Stimulated activated CD8-positive, alpha-beta memory T cell treated with anti-CD3 and anti-CD28 coated beads, Interleukin-15, amount 100 ng/mL, for 1 hour (primary cell): ENCODE measurements around the gene PPIL6.

Experiments used
- DNase-seq: peaks from one replicate; pipeline ENCODE4 v3.0.0-alpha.2; 2020; ENCODE audit warnings: low read depth

Gene PPIL6

GRCh38 chr6:109440331-109441068 lies at the start of gene PPIL6, which contains the start of gene SMPD2:
Gene PPIL6 (minus strand): TSS chr6:109440628. CDS start chr6:109440590, 38 bp downstream.
Gene SMPD2 (plus strand): TSS chr6:109440724. CDS start chr6:109441122, 398 bp downstream.
- DNase-seq, result peak; percentile 53

GRCh38 chr6:109488001-109488400 lies 47.6 kb upstream of the PPIL6 start:
- DNase-seq, result no peak

- DNase-seq, result no peak
These were observed 45.6 kb upstream of the PPIL6 start for GRCh38 chr6:109486068-109486467.

DNA sequence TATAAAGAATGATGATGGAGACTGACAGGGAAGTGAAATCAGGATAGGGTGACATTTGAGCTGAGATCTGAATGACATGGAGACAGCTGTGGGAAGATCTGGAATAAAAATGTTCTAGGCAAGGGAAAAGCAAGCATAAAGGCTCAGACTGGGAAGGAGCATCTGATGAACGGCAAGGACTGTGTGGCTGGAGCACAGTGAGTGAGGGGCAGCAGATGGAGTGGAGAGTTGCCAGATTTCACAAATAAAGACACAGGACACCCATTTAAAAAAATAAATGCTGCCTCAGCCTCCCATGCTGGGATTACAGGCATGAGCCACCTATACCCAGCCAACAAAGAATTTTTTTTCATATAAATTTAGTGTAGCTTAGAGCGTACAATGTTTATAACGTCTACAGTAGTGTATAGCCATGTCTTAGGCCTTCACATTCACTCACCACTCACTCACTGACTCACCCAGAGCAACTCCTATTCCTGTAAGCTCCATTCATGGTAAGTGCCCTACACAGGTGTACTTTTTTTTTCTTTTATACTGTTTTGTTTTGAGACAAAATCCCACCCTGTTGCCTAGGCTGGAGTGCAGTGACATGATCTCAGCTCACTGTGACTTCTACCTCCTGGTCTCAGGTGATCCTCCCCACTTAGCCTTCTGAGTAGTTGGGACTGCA lies 45.0 kb upstream of the PPIL6 start:
- no peak for DNase-seq

DNA sequence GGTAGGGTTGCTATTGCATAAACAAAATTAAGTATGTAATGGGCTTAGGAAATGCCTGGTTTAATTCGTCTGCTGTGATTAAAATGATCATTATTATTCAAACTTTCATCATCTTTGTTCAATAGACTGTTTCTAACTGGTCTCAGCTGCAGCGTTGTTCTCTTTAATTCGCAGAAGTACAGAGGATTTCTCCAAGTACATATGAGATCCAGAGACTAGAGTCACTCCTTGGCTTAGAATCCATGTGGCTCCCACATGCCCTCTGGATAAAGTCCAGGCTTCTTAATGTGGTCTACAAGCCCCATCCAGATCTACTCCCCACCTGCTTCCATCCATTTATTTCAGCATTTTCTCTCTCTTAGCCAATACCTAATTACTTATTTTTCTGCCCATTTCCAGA lies 43.7 kb upstream of the PPIL6 start:
- no peak for DNase-seq

DNA sequence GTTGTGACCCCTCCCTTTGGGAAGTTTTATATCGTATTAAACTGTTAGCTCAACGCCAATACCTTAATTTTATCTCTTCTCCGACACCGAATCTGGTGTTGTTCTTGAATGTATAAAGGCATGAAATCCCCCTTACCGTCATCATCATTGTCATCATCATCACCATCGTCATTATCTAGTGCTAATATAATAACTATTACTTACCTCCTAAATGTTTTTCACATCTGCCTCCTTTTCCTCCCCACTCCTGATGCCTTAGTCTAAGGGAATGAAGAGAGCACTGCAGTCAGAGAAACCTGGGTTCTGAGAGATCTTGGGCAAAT lies 43.3 kb upstream of the PPIL6 start:
- no peak for DNase-seq

DNA sequence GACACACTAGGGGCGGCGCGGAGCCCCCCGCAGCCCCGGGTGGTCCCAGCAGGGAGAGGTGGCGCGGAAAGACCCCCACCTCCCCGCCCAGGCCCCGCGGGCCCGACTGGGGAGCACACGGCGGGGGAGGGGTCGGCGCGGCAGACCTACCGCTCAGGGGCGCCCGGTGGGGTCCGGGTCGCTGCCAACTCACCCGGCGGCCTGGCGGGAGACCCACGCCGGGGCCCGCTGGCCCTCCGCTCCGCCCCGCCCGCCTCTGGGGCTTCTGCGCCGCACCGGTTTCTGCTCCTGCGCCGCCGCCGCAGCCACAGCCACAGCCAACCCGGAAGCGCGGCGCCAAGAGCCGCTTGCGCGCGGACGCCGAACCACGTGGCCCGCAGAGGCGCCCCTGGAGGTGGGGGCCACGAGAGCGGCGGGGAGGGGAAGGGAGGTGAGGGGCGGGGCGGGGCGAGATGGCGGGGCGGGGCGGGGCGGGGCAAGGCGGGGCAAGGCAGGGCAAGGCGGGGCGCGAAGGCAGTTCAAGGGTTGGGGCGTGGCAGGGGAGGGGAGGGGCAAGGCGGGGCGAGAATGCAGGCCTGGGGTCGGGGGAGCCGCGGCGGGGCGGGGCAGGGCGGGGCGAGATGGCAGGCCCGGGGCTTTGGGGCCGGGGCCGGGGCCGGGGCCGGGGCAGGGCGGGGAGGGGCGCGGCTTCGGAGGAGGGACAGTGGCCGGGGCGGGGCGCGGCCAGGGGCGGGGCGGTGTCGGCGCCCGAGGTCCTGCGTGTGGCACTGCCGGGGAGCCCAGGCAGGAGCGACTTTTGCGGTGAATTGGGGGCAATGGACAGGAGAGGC lies 42.7 kb upstream of the PPIL6 start, which contains the start of gene ZBTB24:
Gene ZBTB24, minus strand, starts transcription at position 315 of the 830 bp plus-strand sequence. CDS start 1,193 bp downstream, outside the sequence.
- peak; percentile 70 for DNase-seq

DNA sequence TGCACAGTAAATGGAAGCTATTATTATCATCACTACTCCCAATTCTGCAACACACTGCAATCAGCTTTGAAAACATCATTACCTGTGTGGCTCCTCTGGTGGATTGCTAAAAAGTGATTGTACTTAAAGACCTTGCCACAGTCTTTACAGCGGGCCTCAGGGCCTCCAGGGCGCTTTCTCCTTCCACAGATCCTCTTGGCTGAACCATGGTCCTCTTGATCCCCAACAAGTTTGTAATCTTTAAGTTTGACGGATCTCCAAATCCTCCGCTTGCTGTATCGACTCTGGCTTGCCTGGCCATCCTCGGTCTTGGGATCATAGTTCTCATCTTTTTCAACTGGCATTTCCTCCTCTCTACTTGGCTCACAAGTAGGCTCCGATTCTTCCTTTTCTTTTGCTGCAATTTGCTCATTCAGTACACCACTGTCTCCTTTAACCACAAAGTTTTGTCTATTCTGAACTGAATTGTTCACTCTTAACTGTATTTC lies 40.6 kb upstream of the PPIL6 start:
- DNase-seq, result no peak

DNA sequence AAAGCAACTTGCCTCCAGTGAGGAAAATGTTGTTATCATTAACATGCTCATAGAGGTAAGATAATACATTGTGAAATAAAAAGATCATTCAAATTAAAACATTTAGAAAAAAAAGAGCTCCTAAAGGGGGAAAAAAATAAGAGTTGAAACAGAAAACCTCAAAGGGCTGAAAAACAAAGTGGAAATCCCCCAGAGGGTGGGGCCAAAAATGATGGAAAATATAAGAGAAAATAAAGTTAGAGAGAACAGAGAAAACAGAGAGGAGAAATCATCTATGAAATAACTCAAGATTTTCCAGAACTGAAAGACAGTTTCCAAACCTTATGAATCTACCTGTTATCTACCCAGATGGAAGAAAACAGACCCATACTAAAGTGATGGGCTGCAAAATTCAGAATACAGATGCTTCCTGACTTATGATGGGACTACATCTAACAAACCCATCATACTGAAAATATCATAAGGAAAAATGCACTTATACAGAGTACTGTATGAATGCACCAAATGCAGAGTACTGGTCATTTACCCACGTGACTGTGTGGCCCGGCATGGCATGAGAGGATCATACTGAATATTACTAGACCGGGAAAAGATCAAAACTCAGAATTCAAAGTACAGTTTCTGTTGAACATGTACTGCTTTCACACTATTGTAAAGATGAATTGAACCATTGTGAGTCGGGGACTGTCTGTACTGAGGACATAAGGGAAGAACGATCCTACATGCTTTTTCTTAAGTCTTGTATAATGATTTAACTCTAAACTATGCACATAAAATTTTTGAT lies 38.6 kb upstream of the PPIL6 start:
- no peak for DNase-seq

GRCh38 chr6:109478222-109478805 lies 37.9 kb upstream of the PPIL6 start:
- no peak for DNase-seq

GRCh38 chr6:109477725-109478124 lies 37.3 kb upstream of the PPIL6 start:
- DNase-seq, result no peak

DNA sequence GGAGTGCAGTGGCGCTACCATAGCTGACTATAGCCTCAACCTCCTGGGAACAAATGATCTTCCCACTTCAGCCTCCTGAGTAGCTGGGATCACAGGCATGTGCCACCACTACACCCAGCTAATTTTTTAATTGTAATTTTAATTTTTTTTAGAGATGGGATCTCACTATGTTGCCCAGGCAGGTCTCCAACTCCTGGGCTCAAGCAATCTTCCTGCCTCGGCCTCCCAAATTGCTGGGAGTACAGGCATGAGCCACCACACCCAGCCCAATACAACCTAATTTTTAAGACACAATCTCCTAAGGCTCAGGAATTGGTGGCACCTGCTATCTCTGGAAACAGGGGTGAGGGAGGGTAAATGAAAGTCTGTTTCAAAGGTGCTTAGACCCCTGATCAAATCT lies 36.8 kb upstream of the PPIL6 start:
- DNase-seq, result no peak

DNA sequence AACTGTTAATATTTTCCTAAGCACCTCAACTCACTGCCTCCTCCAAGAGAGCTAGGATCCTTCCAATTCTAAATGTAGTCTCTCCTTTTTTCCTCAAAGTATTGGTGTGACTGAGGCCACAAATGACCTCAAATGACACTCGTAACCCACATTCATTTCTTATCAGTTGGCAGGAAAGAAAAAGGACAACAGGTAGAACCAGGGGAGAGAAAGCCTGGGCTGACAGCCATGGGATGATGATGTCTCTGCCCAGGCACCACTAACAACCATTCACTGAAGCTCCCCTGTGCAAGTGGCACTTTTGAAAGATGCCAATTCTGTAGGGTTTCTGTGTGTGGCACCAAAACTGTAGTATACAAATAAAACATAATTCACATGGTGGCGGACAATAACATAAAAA lies 35.2 kb upstream of the PPIL6 start:
- DNase-seq, result no peak

DNA sequence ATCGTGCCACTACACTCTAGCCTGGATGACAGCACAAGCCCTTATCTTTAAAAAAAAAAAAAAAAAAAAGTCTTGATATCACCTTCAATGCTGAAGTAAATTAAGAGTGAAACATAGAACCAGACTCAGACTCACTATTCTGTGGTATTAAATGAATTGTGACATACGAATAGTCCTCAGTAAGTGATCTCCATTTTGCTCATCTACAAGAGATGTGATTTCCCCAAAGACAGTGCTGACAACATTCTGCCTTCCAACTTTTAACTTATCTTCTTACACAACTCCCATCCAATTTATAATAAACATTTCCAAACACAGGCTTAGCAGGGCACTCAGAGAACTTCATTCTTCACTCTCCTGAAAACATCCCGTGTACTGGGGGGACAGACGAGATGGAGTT lies 34.6 kb upstream of the PPIL6 start:
- DNase-seq, result no peak

- DNase-seq, result no peak
These were observed 32.7 kb upstream of the PPIL6 start for GRCh38 chr6:109473120-109473519.

DNA sequence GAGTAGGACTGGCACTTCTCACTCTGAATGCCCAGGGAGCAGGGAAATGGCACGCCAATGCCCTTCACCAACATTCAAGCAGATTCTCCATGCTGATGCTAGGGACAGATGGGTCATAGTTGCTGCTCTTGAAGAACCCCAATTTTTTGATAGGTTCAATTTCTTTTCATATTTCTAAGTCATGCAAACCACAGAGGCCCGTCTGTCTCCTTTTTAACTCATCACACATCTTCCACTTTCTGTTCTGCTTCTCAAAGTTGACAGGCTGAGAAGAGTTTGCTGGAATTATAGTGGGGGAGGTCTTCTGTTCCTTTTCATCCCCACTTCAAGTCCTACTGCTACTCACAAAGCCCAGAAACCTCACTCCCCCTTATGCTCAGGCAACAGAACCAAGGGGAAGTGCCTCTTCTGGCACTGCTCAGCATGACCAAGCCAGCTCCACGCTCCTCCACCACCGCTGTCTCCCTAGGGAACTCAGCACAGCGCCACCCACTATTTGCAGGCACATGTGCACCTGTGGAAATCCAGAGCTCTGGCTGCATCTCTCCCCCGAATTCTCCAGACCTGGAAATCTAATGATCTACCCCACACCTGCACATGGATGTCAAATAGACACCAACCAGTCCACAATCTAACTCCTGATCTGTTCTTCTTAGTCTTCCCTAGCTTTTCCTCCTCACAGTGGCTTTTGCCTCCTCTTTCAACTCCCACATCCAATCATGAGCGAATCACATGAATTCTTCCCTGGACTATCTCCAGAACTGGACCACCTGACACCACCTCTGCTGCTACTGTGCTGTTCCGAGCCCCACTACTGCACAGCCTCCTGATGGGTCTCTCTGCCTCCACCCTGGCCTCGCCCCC lies 31.9 kb upstream of the PPIL6 start:
- DNase-seq, result no peak

- no peak for DNase-seq
These were observed 30.8 kb upstream of the PPIL6 start for GRCh38 chr6:109471105-109471810.

- no peak for DNase-seq
These were observed 29.3 kb upstream of the PPIL6 start for GRCh38 chr6:109469591-109470189.

GRCh38 chr6:109467696-109468095 lies 27.3 kb upstream of the PPIL6 start:
- no peak for DNase-seq
